ENCODE results near the gene ASIC5.

ASIC5 gene

GRCh38 chr4:155805016-155805415 lies 61.1 kb downstream of the ASIC5 start:
- Histone ChIP-seq H2AFZ (ENCODE audit: low read depth, low read length, severe bottlenecking) (no peak overlapping the region), H3K4me3 (ENCODE audit: insufficient read depth, low read length, poor library complexity, severe bottlenecking) (no peak overlapping the region), H3K9me2 (replicated peaks; ENCODE audit: insufficient read depth, low read length) (no peaks in the 10 kb centered on the region), H3K27ac (ENCODE audit: low read depth, low read length) (no peak overlapping the region), H3K9ac (ENCODE audit: low read length) (no peak overlapping the region), H3K4me2 (ENCODE audit: low read depth, low read length, poor library complexity, severe bottlenecking) (no peak overlapping the region), H3K36me3 (ENCODE audit: low read length) (no peaks in the 10 kb centered on the region), H4K20me1 (ENCODE audit: low read depth, low read length) (no peaks in the 10 kb centered on the region), H3K27me3 (ENCODE audit: low read length) (no peaks in the 10 kb centered on the region), H3F3A (ENCODE audit: insufficient read depth) (no peaks in the 10 kb centered on the region), H3K79me2 (ENCODE audit: insufficient read depth, low read length) (no peaks in the 10 kb centered on the region), H3K9me3 (ENCODE audit: insufficient read depth, low read length) (no peaks in the 10 kb centered on the region)
- TF ChIP-seq CTCF (IDR thresholded peaks at IDR 0.05; ENCODE audit: insufficient read depth, low read length, poor library complexity, severe bottlenecking) = no peak
- no peak for TF ChIP-seq EZH2phosphoT487 (conservative IDR thresholded peaks at IDR 0.05; ENCODE audit: low read length)

GRCh38 chr4:155802190-155802959 lies 63.7 kb downstream of the ASIC5 start:
- no peak overlapping the region for H3K27ac ChIP-seq (ENCODE audit: low read depth, low read length)
- H3K9me2 ChIP-seq (replicated peaks; ENCODE audit: insufficient read depth, low read length) = no peaks in the 10 kb centered on the region
- TF ChIP-seq EZH2phosphoT487 (conservative IDR thresholded peaks at IDR 0.05; ENCODE audit: low read length) = no peak
- TF ChIP-seq CTCF (IDR thresholded peaks at IDR 0.05; ENCODE audit: insufficient read depth, low read length, poor library complexity, severe bottlenecking) = no peak
- H4K20me1 ChIP-seq (ENCODE audit: low read depth, low read length) = no peaks in the 10 kb centered on the region
- no peaks in the 10 kb centered on the region for H3K27me3 ChIP-seq (ENCODE audit: low read length)
- H3K79me2 ChIP-seq (ENCODE audit: insufficient read depth, low read length) = no peaks in the 10 kb centered on the region
- no peak overlapping the region for H2AFZ ChIP-seq (ENCODE audit: low read depth, low read length, severe bottlenecking)
- H3K36me3 ChIP-seq (ENCODE audit: low read length) = no peaks in the 10 kb centered on the region
- no peaks in the 10 kb centered on the region for H3F3A ChIP-seq (ENCODE audit: insufficient read depth)
- no peak overlapping the region for H3K4me2 ChIP-seq (ENCODE audit: low read depth, low read length, poor library complexity, severe bottlenecking)
- H3K9ac ChIP-seq (ENCODE audit: low read length) = no peak overlapping the region
- H3K9me3 ChIP-seq (ENCODE audit: insufficient read depth, low read length) = no peaks in the 10 kb centered on the region
- H3K4me3 ChIP-seq (ENCODE audit: insufficient read depth, low read length, poor library complexity, severe bottlenecking) = no peak overlapping the region

- no peaks in the 10 kb centered on the region for H4K20me1 ChIP-seq (ENCODE audit: low read depth, low read length)
- no peak overlapping the region for H2AFZ ChIP-seq (ENCODE audit: low read depth, low read length, severe bottlenecking)
- H3K4me3 ChIP-seq (ENCODE audit: insufficient read depth, low read length, poor library complexity, severe bottlenecking) = no peak overlapping the region
- H3K36me3 ChIP-seq (ENCODE audit: low read length) = no peaks in the 10 kb centered on the region
- H3K4me2 ChIP-seq (ENCODE audit: low read depth, low read length, poor library complexity, severe bottlenecking) = no peak overlapping the region
- H3K79me2 ChIP-seq (ENCODE audit: insufficient read depth, low read length) = no peaks in the 10 kb centered on the region
- no peak overlapping the region for H3K9ac ChIP-seq (ENCODE audit: low read length)
- H3K9me2 ChIP-seq (replicated peaks; ENCODE audit: insufficient read depth, low read length) = no peaks in the 10 kb centered on the region
- H3K27me3 ChIP-seq (ENCODE audit: low read length) = no peaks in the 10 kb centered on the region
- H3K9me3 ChIP-seq (ENCODE audit: insufficient read depth, low read length) = no peaks in the 10 kb centered on the region
- no peak overlapping the region for H3K27ac ChIP-seq (ENCODE audit: low read depth, low read length)
- TF ChIP-seq CTCF (IDR thresholded peaks at IDR 0.05; ENCODE audit: insufficient read depth, low read length, poor library complexity, severe bottlenecking) (no peak), EZH2phosphoT487 (conservative IDR thresholded peaks at IDR 0.05; ENCODE audit: low read length) (no peak)
- no peaks in the 10 kb centered on the region for H3F3A ChIP-seq (ENCODE audit: insufficient read depth)
These were observed 65.3 kb downstream of the ASIC5 start for GRCh38 chr4:155800685-155801343.

All from SU-DHL-6 (cell line).